Left kidney (tissue), 2 donors: ENCODE measurements around the gene NLGN4X. TPM values are rescaled to one million over a fixed set of nuclear protein-coding genes. Genes with fewer than 3 reads are reported as not detected.
"Not testable (repeated sequence)": the region's sequence is repeated elsewhere in the genome, so short reads cannot be mapped to it uniquely, and the experiment has no call there.

ENCODE experiments used
- DNase-seq: peaks from one replicate; pipeline ENCODE4 v3.0.0-alpha.2; 2013
- polyA plus RNA-seq: library from polyadenylated mRNA; unstranded; fragments of 120-200 nt; gene quantifications from one replicate; pipeline ENCODE4 v1.2.1, GENCODE V29; 2013; ENCODE audit not compliant: insufficient read length

The NLGN4X gene
- polyA plus RNA-seq, 1 donor: 11.9 TPM

- DNase-seq: no peak
Observed at GRCh38 chrX:6012357-6012756, 216.3 kb downstream of the NLGN4X start.

DNA sequence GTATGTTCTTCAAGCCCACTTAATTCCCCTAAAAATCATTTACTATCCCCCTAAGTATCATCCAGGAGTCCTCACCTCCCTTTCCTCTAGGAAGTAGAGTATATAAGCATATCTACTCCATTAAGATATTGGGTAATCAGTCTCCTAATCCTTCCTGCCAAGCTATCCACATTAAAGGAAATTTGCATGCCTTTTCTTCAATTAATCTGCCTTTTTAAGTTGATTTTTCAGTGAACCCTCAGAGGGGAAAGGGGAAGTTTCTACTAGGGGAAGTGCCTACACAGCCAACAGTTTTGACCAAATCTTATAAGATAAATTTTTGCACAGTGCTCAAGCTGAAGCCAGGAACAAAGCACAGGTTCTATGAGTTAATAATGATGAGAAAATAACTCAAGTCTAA lies 222.8 kb downstream of the NLGN4X start:
- no peak for DNase-seq

DNA sequence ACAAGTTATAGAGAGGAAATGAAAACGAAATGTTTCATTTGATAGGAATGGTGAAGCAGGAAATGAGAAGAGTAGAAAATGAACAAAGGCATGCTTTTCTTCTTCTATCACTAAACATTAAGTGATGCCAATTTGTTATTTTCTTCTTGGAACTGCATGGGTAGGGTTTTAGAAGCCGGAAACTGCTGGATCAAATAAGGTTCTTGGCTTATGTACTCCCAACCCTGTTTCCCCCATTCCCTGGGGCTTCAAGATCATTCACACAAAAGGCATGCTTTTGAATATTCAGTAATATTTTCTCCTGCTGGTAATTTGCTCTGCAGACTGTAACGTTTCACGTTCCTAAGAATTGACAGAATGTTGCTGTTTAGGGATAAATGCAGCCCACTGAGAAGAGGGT lies 224.1 kb downstream of the NLGN4X start:
- DNase-seq: no peak

GRCh38 chrX:6002056-6002455 lies 226.6 kb downstream of the NLGN4X start:
- no peak for DNase-seq

- DNase-seq: no peak
Observed at GRCh38 chrX:5998901-5999300, 229.8 kb downstream of the NLGN4X start.

DNA sequence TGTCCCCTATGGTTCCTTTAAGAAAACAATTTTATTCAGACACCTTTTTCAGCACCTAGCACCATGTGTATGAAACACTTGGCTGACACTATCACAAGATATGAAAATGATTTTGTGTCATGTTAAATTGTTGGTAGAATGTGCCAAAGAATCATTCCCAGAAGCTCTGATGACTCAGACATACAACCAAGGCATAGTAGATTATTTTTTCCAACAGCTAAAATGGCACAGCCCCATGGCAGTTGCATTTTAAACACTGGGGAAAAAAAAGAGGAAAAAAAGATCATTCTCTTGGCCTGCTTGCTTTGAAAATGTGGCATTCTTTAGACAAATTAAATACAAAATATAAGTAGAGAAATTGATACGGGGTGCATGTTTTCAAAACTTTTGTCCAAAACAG lies 230.2 kb downstream of the NLGN4X start:
- DNase-seq: no peak

DNA sequence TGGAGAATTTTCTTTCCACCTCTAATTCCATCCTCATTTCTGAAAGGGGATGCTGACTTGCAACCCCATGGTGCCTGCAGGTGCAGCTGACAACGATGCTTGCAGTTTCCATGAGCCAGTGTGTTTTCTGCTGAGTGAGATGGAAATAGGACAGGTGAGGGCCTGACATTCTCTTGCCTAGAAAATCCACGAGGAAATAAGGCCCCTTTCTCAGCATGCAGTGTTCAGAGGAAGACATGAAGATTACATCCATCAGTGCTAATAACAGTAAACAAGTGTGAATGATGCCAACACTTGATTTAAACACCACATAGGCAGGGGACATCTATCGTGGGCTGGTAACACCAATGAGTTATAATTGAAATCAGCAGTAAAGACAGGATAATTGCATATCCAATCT lies 237.3 kb downstream of the NLGN4X start:
- DNase-seq: no peak

DNA sequence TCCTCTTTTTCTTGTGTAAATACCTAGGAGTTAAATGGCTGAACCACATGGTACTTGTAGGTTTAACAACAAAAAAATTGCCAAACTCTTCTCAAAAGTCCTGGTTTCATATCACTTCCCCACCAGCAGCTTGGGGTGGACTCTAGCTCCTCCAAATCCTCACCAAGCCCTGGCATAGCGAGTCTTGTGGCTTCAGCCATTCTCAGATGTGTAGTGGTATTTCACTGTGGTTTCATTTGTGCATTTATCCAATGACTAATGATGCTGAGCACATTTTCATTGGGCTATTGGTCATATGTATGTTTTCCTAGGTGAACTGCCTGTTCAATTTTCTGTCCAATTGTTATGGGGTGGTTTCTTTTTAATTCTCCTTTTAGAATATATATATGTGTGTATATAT lies 249.3 kb downstream of the NLGN4X start:
- DNase-seq: no peak

GRCh38 chrX:5976332-5976731 lies 252.3 kb downstream of the NLGN4X start:
- no peak for DNase-seq

DNA sequence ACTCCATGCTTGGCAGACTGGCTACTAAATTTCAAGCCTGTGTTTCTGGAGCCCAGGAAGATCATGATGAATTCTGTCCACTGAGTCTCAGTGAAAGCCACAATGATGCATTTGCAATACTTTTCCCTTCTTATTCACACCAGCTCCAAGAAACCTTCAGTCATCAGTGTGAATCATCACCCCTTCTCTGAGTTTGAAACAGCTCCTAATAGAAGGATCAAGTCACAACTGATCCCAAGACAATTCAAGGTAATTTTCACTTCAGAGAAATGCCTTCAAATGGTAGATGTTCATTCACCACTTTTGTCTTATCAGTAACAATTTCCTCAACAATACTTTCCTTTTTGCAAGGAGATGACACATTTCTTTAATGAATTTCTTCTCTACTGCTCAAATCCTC lies 257.4 kb downstream of the NLGN4X start:
- DNase-seq: no peak

DNA sequence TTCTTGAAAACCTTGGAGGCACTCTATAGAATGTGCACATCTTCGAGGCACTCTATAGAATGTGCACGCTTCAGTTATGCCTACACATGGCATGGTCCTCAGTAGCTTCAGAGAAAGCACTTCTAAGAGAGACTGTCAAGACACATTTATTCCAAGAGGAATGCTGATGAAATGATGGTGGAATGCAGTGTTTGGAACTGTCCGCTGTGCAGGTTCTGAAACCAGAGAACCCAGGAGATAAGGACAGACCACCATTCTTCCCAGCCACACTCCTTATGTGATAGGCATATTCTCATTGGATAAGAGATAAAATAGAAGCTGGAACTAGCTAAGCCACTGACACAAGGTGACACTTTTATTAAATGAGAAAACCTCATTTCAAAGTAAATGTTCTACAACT lies 263.3 kb downstream of the NLGN4X start:
- no peak for DNase-seq

DNA sequence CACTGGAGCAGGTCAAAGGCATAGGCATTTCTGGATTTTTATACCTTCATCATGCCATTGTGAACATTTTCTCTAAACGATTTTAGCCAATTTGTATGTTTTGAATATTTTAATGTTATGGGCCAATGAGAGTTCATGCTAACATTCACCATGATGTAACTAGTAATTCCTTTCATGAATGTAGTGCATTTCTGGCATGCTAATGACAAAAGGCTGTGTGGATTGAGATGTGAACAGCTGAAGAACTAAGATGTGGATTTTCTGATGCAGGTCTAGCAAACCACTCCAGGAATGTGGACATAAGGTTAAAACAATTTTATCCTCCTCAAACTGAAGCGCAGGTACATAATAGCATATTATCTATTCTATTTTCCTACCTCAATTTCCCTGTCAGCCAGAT lies 269.4 kb downstream of the NLGN4X start:
- DNase-seq: no peak

GRCh38 chrX:5958523-5958922 lies 270.1 kb downstream of the NLGN4X start:
- DNase-seq: no peak

DNA sequence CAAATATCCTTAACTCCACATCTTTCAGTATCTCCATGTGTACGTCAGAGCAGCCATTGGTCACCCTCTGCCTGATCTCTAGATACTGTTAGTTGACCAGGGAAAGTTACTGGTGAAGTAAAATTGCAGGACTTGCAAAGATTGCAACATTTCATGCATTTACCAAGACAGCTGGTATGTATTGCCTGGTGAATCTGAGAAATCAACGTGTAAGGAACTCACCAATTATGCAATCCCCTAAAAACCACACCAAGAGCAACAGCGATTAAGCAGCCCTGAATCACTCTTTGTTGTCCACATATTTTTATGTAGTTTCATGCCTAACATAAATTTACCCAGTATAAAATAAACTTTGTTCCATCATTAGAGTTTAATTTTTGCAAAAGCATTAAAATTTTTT lies 271.2 kb downstream of the NLGN4X start:
- DNase-seq: no peak

GRCh38 chrX:5936438-5936837 lies 292.2 kb downstream of the NLGN4X start:
- peak; percentile 3 for DNase-seq

DNA sequence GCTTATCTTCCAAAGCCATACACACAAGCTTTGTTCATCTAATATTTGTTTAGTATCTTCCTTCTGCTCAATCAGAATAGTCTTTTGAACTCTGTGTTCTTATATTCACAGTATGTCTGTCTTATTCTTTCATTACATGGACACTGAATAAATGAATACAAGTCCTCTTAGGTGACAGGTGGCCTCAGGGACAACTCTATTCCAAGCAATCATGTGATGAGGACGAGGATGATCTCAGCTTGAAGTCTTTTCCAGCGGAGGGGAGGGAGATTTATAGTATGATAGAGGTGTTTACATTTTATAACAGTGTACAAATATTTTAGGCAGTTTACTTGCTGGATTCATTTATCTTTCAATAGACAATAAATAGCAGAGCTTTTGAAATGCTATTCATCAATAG lies 300.4 kb downstream of the NLGN4X start:
- no peak for DNase-seq

DNA sequence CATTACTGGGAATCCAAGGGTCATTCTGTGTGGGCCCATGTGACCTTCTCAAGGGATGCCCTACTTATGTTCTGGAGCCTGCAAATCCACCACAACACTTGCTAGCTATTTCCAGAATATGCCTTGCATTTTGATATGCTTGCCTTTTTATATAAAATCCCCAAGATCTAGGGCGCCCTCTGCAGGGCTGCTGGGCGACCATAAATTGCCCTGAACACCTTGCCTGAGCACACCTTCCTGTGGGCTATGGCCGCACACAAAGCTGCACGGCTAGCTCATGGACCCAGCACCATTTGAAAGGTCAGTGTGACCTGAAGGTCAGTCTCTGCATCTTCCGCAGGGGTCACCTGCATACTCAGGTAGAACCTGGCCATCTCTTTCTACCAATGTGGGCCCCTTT lies 311.7 kb downstream of the NLGN4X start:
- no peak for DNase-seq

GRCh38 chrX:5915783-5916182 lies 312.9 kb downstream of the NLGN4X start:
- no peak for DNase-seq

DNA sequence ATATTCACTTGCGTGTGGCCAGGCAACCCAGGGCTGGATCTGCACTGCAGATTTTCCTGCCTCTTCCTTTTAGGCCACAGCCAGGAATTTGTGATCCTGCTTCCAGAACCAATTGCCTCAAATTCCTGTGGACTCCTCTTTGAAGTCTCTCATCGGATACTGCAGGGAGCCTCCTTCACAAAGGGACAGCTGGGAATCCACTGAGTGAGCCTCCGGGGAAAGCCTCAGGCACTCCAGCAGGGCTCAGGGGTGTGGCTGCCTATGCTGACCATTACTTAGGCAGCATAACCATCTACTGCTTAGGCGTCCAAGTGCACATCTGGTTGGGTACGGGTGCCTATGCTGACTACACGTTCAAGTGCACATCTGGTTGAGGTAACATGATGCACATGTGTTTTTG lies 321.5 kb downstream of the NLGN4X start:
- DNase-seq: no peak

DNA sequence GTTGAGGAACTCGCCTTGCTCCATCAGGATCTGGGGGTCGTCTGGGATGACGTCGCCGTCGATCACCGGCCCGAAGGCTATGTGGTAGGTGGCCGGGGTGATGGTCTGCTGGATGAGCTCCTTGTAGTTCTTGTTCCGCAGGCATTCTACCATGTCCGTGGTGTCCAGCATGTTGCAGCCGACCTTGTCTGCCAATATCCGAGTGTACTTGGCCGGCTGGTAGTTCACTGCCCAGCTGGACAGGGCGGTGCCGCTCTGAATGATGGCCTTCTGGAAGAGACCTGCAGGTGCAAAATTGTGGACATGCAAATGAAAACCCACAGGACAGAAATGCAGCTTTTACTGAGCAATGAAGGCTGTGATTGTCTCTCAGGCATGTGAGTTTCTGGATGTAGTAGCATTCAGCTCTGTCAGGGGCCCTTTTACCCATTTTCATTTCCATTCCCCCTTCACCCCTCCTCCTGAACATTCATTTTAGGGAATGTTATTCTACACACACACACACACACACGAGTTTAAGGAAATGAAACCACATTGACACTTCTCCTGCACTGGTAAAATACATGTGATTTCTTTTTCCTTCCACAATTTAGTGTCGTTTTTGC lies 325.0 kb downstream of the NLGN4X start:
- not testable (repeated sequence) for DNase-seq

GRCh38 chrX:5898463-5898862 lies 330.2 kb downstream of the NLGN4X start:
- DNase-seq: no peak

DNA sequence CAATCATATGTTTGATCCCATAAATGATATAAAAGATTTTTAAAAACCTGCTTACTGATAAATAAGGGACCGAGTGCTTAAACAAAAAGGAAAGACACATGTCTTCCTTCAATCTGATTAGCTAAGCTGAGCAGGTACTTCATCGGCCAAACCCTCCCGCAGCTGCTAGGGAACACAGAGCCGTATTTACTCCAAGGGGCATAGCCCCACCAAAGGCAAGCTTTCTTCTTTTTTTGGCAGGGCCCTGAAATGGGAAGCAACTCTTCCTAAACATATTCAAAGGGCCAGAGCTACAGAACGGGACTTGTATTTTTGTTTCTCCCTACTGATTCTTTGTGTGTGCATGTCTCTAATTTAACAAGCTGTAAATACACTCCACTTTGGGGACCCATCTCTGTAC lies 337.3 kb downstream of the NLGN4X start:
- no peak for DNase-seq

DNA sequence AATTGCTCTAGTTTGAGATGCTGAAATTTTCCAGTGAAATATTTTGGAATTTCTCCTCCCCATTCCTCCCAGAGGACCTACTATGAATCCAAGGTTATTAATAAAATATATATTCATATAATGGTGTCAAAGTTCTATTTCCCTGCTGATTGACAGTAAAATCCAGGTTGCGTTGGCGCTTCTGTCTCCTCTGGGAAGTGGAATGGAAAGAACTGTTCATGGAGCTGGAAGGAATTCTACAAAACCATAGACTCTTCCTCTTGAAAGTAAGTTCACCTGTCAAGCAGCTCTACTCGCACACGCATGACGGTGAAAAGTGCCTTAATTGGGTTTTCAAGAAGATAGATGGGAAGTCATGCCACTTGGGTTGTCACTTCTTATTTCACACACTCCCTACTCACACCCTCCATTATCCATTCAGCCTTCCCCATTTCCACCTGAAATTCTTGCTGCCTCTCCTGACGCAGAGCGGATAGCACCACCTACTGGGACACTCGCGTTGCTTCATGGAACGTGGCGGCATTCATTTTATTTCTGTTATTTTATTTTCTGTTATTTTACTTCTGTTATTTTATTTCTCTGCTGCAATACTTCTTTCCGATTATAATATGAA lies 351.6 kb downstream of the NLGN4X start:
- DNase-seq: peak; percentile 18

GRCh38 chrX:5870238-5870637 lies 358.4 kb downstream of the NLGN4X start:
- DNase-seq: no peak

DNA sequence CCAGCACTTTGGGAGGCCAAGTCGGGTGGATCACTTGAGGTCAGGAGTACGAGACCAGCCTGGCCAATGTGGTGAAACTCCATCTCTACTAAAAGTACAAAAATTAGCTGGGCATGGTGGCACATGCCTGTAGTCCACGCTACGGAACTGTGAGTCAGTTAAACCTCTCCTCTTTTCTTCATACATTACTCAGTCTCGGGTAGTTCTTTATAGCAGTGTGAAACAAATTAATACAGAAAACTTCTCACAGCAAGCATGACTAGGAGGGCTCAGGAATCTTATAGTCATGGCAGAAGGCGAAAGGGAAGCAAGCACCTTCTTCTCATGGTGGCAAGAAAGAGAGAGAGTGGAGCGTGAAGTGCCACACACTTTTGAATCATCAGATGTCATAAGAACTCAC lies 358.9 kb downstream of the NLGN4X start:
- DNase-seq: no peak
